ENCODE data around the gene CACHD1.

GRCh38 chr1:64540265-64540791, 70.4 kb downstream of the CACHD1 start:
- TF ChIP-seq CTCF (IDR thresholded peaks at IDR 0.05; ENCODE audit: low read depth, low read length) (no peak), EZH2phosphoT487 (IDR thresholded peaks at IDR 0.05; ENCODE audit: low read depth) (no peak)
